Psoas muscle (tissue), 8 donors: Measurements from ENCODE around the gene INO80C. TPM values are rescaled to one million over a fixed set of nuclear protein-coding genes. Genes with fewer than 3 reads are reported as not detected.

Source experiments
- ATAC-seq, 4 donors: fragments of 200-7000 bp; cut with Tn5 transposase; one replicate each; pipeline ENCODE4 v1.9.1; 2020; ENCODE audit warnings: moderate library complexity in 3 of 4, mild to moderate bottlenecking in 2 of 4
- DNase-seq, 2 donors: peaks; one replicate each; pipeline ENCODE4 v3.0.0-alpha.2; 2020
- H3K27ac ChIP-seq: fragments of 200-600 bp; one replicate; pipeline ENCODE4 v1.8.0; 2022
- H3K27me3 ChIP-seq, 3 donors: fragments of 200-600 bp in 1 of 3; one replicate each; pipeline versions ENCODE4 v1.6.1 to v1.8.0; 2013 to 2022; ENCODE audit warnings: low read length in 2 of 3, mild to moderate bottlenecking in 2 of 3, moderate library complexity in 1 of 3; ENCODE audit not compliant: insufficient read depth in 3 of 3
- H3K36me3 ChIP-seq, 2 donors: fragments of 200-600 bp in 1 of 2; one replicate each; pipeline versions ENCODE4 v1.6.1 to v1.8.0; 2013 to 2022; ENCODE audit warnings: low read depth in 1 of 2, mild to moderate bottlenecking in 1 of 2, moderate library complexity in 1 of 2; ENCODE audit not compliant: insufficient read depth in 1 of 2
- H3K4me1 ChIP-seq: fragments of 200-600 bp; one replicate; pipeline ENCODE4 v1.8.0; 2022
- H3K4me3 ChIP-seq: fragments of 200-600 bp; one replicate; pipeline ENCODE4 v1.8.0; 2022; ENCODE audit warnings: mild to moderate bottlenecking
- H3K9me3 ChIP-seq: fragments of 200-600 bp; one replicate; pipeline ENCODE4 v1.8.0; 2022
- CTCF ChIP-seq: fragments of 200-600 bp; IDR thresholded peaks from one replicate; pipeline ENCODE4 v1.8.0; 2022; ENCODE audit warnings: antibody characterized with exemption
- WGBS, 3 donors: extraction: QIAGEN DNeasy Blood & Tissue Kit; methylation state at CpG; one replicate each; pipeline versions ENCODE4 v1.1.6 to v1.1.7; 2013; 5-methylcytosine and 5-hydroxymethylcytosine counted together
- intact Hi-C, 2 donors: fragments of 100-400 bp; cut with DNase I; formaldehyde crosslinking; loops; one replicate each; pipeline versions ENCODE4 v1.11.0 to v1.14.2; 2022
- long read RNA-seq, 2 donors: library from polyadenylated mRNA; unstranded; transcript quantifications; one replicate each; pipeline ENCODE4 v2.0.0, GENCODE V29; 2021
- polyA plus RNA-seq, 3 donors: library from polyadenylated mRNA; stranded (reverse); fragments of 200-250 nt; gene quantifications; one replicate each; pipeline ENCODE4 v1.2.3, GENCODE V29; 2013
- total RNA-seq, 4 donors: library from RNA; stranded (reverse); fragmentation: NEBNext Ultra II Directional in 2 of 4; extraction: Animal tissue kit (Norgen Biotek cat#: 25700) in 2 of 4; gene quantifications; one replicate each; pipeline versions ENCODE4 v1.2.1 to v1.2.4, GENCODE V29; 2021 to 2023
- donor health status: healthy with polysubstance abuse.
- donor health status: DM: no; HTN: no; CAD: no; lungs with moderate emphysema.
- donor health status: Bipolar disorder and iron deficiency.
- donor health status: healthy.
- donor health status: DM: yes; HTN: yes; CAD: no.
- donor health status: DM: no; HTN: no; CAD: no.
- donor health status: DM: no; HTN: no; CAD: no.
- donor health status: DM: yes; HTN: yes; CAD: no.

Gene INO80C, protein sequence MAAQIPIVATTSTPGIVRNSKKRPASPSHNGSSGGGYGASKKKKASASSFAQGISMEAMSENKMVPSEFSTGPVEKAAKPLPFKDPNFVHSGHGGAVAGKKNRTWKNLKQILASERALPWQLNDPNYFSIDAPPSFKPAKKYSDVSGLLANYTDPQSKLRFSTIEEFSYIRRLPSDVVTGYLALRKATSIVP
- total RNA-seq (10 to 100 TPM; 14.4 to 21.1 (median 18.3) TPM), polyA plus RNA-seq (10 to 100 TPM; 22.5 to 26.7 (median 22.6) TPM)
- long read RNA-seq, donor 1, partial matches to known transcripts: 0 of 1 reads
- long read RNA-seq, donor 1, other reads (novel, unspliced or antisense): 0 of 1 reads
- long read RNA-seq, donor 2, partial matches to known transcripts: 0 of 2 reads
- long read RNA-seq, donor 2, other reads (novel, unspliced or antisense): 0 of 2 reads

DNA sequence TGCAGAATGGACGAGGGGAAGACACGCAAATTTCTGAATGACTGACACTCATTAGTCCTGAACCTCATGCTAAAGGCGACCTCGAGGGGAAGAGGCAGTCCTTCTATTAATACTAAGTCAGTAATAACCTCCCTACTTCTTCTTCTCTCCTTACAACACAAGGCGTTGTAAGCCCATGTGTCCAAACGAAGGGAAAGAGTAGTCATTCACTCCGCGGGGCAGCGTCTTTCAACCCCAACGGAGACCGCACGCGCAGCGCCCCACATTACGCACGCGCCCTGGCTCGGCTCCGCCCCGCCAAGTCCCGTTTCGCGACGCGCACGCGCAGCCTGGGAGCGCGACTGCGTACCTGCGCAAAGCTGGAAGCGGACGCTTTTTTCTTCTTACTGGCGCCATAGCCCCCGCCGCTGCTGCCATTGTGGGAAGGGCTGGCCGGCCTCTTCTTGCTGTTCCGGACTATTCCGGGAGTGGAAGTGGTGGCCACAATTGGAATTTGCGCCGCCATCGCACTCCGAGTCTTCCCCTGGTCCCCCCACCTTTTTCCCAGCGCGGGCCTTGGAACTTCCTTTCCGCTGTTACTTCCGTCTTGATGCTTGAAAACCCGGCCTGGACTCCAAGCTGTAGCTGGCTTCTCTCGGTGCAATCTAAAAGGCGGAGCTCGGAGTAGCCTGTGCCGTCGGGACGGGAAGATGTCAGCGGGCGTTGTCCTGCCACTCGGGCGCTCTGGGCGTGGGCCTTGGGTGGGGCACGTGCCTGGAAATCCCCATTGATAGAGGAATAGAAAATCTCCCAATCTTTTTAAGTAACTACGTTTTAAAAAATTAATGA is at the start of gene INO80C:
Gene INO80C, minus strand, starts transcription at position 591 of the 828 bp plus-strand sequence. Its CDS starts 86 bp downstream, at position 505.
- DNase-seq: peak; percentile 91 to 96
- H3K27ac ChIP-seq: peak within 1 kb of the TSS; percentile 96
- no peaks in the 10 kb centered on the region for H3K27me3 ChIP-seq
- H3K4me3 ChIP-seq: peak within 1 kb of the TSS; percentile 78
- WGBS, 3 donors: 0% methylated on average over 61 of the region's 61 CpGs
- H3K36me3 ChIP-seq: no peaks in the 10 kb centered on the region
- ATAC-seq: peak; percentile 97 to 99 (median 98)
- intact Hi-C loops: loop anchor here in 1 of 2 donors (2.0 kb wide), 1 partner anchor 75 kb away; no protein-coding TSS in a partner anchor
- H3K9me3 ChIP-seq: no peaks in the 10 kb centered on the region
- H3K4me1 ChIP-seq: peaks cover 29% of the 10 kb centered on the region
- TF ChIP-seq CTCF: no peak

DNA sequence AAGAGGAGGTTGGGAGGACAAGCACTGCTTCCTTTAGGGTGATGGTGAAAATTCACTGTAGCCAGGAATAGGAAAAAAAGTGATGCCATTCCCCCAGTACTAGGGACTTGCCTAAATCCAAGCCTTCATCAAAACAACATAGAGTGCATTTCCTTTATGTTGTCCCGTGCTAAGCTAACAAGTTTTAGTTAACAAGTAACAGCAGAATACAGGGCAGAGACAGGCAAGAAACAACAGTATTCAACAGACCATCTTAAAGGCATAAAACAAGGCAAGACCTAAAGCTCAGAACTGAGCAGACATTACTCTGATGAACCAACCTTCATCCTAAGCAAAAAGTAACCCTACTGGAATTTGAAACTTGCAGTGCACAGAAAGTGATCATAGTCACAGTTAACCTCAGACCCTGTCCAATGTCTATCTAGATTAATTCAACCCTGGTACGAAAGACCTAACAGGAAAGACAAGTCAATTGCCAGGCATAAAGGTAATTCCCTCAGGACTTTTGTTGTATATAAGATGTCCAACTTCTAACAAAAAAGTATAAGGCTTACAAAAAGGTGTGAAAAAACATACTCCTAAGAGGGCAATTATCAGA is 49.3 kb upstream of the INO80C start:
- TF ChIP-seq CTCF: no peak
- ATAC-seq (no peak), DNase-seq (no peak)
- no peaks in the 10 kb centered on the region for H3K4me1 ChIP-seq
- no peak overlapping the region for H3K4me3 ChIP-seq
- no peak overlapping the region for H3K27ac ChIP-seq
- 89 to 92% (median 90%) methylated on average over 2 of the region's 2 CpGs for WGBS, 3 donors
- intact Hi-C loops: no loop called here
- no peaks in the 10 kb centered on the region for H3K9me3 ChIP-seq
- H3K36me3 ChIP-seq: no peaks in the 10 kb centered on the region
- no peaks in the 10 kb centered on the region for H3K27me3 ChIP-seq

DNA sequence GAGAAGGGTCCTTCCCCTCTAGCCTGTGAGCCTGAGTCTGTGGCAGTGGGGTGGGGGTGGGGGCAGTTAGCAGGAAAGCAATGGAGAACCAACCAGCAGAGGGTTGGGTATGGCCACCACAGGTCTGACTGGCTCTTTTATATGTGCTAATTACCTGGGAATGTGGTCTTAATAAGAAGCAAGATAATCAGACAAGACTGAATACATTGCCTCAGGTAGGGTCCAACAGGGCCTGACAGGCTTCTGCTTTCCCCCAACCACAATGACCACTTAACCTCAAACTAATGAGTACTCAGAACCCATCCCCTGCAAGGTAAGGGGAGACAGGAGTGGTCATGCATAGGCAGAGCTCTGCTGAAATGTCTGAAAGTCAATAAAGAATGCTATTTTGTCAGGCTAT is 44.6 kb upstream of the INO80C start:
- ATAC-seq: no peak

DNA sequence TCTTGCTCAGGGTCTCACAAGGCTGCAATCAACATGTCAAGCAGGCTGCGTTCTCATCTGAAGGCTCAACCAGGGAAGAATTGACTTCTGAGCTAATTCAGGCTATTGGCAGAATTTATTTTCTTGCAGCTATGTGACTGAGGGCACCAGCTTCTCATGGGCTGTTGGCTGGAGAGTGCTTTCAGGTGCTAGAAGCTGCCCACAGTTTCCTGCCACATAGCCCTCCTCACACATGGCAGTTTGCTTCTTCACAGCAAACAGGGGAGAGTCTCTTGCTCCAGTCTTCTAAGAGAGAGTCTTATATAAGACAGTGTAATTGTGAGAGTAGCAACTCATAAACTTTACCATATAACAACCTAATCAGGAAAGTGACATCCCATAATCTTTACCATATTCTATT is 37.5 kb upstream of the INO80C start:
- TF ChIP-seq CTCF: no peak

More for the DNA sequence above, 44.6 kb upstream of the INO80C start:
- DNase-seq: no peak
- no peaks in the 10 kb centered on the region for H3K9me3 ChIP-seq
- no peaks in the 10 kb centered on the region for H3K4me1 ChIP-seq
- intact Hi-C loops: no loop called here
- no peak overlapping the region for H3K4me3 ChIP-seq
- H3K27ac ChIP-seq: no peak overlapping the region
- no peaks in the 10 kb centered on the region for H3K27me3 ChIP-seq
- TF ChIP-seq CTCF: no peak
- no peaks in the 10 kb centered on the region for H3K36me3 ChIP-seq

More for the DNA sequence above, 37.5 kb upstream of the INO80C start:
- no peak overlapping the region for H3K27ac ChIP-seq
- no peaks in the 10 kb centered on the region for H3K4me1 ChIP-seq
- 86 to 96% (median 93%) methylated on average over 1 of the region's 1 CpG for whole genome bisulfite sequencing, 3 donors
- intact Hi-C loops: no loop called here
- no peaks in the 10 kb centered on the region for H3K36me3 ChIP-seq
- peaks cover 8% of the 10 kb centered on the region for H3K9me3 ChIP-seq
- DNase-seq (no peak), ATAC-seq (no peak)
- H3K27me3 ChIP-seq: no peaks in the 10 kb centered on the region
- no peak overlapping the region for H3K4me3 ChIP-seq
